MM.1S (cell line): ENCODE data around the gene MBP.

Source experiments
- DNase-seq: peaks from one replicate; pipeline ENCODE4 v3.0.0-alpha.2; 2015
- H2AFZ ChIP-seq: fragments of 300-600 bp; sonication (generic); 2 replicates; pipeline ENCODE4 v1.6.0; 2016; ENCODE audit warnings: antibody characterized with exemption, low read length
- H3F3A ChIP-seq: fragments of 300-600 bp; sonication (generic); 2 replicates; pipeline ENCODE4 v1.6.1; 2016; ENCODE audit warnings: mild to moderate bottlenecking, antibody characterized with exemption, low read length, moderate library complexity, mixed read lengths; ENCODE audit not compliant: insufficient read depth
- H3K27ac ChIP-seq: fragments of 300-600 bp; sonication (generic); 2 replicates; pipeline ENCODE4 v1.5.1; 2016; ENCODE audit warnings: mild to moderate bottlenecking, low read length
- H3K27me3 ChIP-seq: fragments of 300-600 bp; sonication (generic); replicated peaks from 2 replicates; pipeline ENCODE4 v1.6.0; 2016; ENCODE audit warnings: low read length; ENCODE audit not compliant: insufficient read depth
- H3K36me3 ChIP-seq: fragments of 300-600 bp; sonication (generic); replicated peaks from 2 replicates; pipeline ENCODE4 v1.6.1; 2016; ENCODE audit warnings: mild to moderate bottlenecking, low read length, mixed read lengths; ENCODE audit not compliant: insufficient read depth
- H3K4me1 ChIP-seq: fragments of 300-600 bp; sonication (generic); 2 replicates; pipeline ENCODE4 v1.6.1; 2016; ENCODE audit warnings: low read length, mixed read lengths
- H3K4me2 ChIP-seq: fragments of 300-600 bp; sonication (generic); 2 replicates; pipeline ENCODE4 v1.6.0; 2016; ENCODE audit warnings: low read depth, low read length
- H3K4me3 ChIP-seq: fragments of 300-600 bp; sonication (generic); 2 replicates; pipeline ENCODE4 v1.5.1; 2016; ENCODE audit warnings: low read length, mixed read lengths
- H3K79me2 ChIP-seq: fragments of 300-600 bp; sonication (generic); 2 replicates; pipeline ENCODE4 v1.6.1; 2016; ENCODE audit warnings: mixed run types, low read length, mixed read lengths
- H3K9ac ChIP-seq: fragments of 300-600 bp; sonication (generic); 2 replicates; pipeline ENCODE4 v1.6.1; 2016; ENCODE audit warnings: low read length, mixed read lengths
- H3K9me2 ChIP-seq: fragments of 300-600 bp; sonication (generic); replicated peaks from 2 replicates; pipeline ENCODE4 v1.6.1; 2016; ENCODE audit warnings: mild to moderate bottlenecking, low read length, mixed read lengths; ENCODE audit not compliant: insufficient read depth
- H3K9me3 ChIP-seq: fragments of 300-600 bp; sonication (generic); replicated peaks from 2 replicates; pipeline ENCODE4 v1.6.1; 2016; ENCODE audit warnings: mild to moderate bottlenecking, low read length, mixed read lengths; ENCODE audit not compliant: insufficient read depth
- H4K20me1 ChIP-seq: fragments of 300-600 bp; sonication (generic); 2 replicates; pipeline ENCODE4 v1.6.1; 2016; ENCODE audit warnings: mild to moderate bottlenecking, low read length, moderate library complexity, mixed read lengths; ENCODE audit not compliant: insufficient read depth
- EZH2 ChIP-seq: fragments of 300-600 bp; sonication (generic); optimal IDR thresholded peaks from 2 replicates; pipeline ENCODE3; 2017; ENCODE audit warnings: low read depth, mild to moderate bottlenecking, antibody characterized with exemption, low read length, mixed read lengths
- EZH2phosphoT487 ChIP-seq: fragments of 300-600 bp; sonication (generic); IDR thresholded peaks from 2 replicates; pipeline ENCODE4 v1.6.1; 2018; ENCODE audit warnings: antibody characterized with exemption, low read length
- TF ChIP-seq, protein P1 (sequence below): fragments of 300-600 bp; sonication (generic); IDR thresholded peaks from 2 replicates; pipeline ENCODE4 v1.5.1; 2016; ENCODE audit warnings: antibody characterized with exemption, low read length, mixed read lengths

MBP gene

DNA sequence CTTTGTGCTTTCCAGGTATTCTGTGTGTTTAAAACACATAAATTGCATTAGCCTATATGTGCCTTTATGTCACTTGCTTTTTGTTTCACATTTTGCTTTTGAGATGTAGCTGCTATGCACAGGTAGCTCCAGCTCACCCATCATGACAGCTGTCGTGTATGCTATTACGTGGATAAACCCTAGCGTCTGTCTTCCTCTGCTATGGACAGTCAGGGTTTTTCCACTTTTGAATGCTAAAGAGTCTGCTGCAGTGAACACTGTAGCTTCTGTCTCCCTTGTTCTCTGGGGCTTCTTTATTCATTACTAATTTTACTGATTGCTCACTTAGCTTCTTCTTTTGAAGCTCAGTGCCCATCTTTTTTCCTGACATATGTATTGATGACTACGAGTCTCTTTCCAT, 24.7 kb upstream of the MBP start:
- H3K9me2 ChIP-seq, result no peaks in the 10 kb centered on the region
- TF ChIP-seq, protein P1, sequence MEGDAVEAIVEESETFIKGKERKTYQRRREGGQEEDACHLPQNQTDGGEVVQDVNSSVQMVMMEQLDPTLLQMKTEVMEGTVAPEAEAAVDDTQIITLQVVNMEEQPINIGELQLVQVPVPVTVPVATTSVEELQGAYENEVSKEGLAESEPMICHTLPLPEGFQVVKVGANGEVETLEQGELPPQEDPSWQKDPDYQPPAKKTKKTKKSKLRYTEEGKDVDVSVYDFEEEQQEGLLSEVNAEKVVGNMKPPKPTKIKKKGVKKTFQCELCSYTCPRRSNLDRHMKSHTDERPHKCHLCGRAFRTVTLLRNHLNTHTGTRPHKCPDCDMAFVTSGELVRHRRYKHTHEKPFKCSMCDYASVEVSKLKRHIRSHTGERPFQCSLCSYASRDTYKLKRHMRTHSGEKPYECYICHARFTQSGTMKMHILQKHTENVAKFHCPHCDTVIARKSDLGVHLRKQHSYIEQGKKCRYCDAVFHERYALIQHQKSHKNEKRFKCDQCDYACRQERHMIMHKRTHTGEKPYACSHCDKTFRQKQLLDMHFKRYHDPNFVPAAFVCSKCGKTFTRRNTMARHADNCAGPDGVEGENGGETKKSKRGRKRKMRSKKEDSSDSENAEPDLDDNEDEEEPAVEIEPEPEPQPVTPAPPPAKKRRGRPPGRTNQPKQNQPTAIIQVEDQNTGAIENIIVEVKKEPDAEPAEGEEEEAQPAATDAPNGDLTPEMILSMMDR, result no peak
- no peak for TF ChIP-seq EZH2phosphoT487
- H3K4me2 ChIP-seq, result no peak overlapping the region
- no peak overlapping the region for H2AFZ ChIP-seq
- no peak overlapping the region for H3K4me3 ChIP-seq
- H3K9me3 ChIP-seq, result no peaks in the 10 kb centered on the region
- no peaks in the 10 kb centered on the region for H3K4me1 ChIP-seq
- H3K27me3 ChIP-seq, result no peaks in the 10 kb centered on the region
- H3F3A ChIP-seq, result no peaks in the 10 kb centered on the region
- H3K36me3 ChIP-seq, result no peaks in the 10 kb centered on the region
- no peaks in the 10 kb centered on the region for H4K20me1 ChIP-seq
- H3K9ac ChIP-seq, result no peak overlapping the region
- H3K79me2 ChIP-seq, result no peaks in the 10 kb centered on the region
- no peak for DNase-seq
- no peak overlapping the region for H3K27ac ChIP-seq

DNA sequence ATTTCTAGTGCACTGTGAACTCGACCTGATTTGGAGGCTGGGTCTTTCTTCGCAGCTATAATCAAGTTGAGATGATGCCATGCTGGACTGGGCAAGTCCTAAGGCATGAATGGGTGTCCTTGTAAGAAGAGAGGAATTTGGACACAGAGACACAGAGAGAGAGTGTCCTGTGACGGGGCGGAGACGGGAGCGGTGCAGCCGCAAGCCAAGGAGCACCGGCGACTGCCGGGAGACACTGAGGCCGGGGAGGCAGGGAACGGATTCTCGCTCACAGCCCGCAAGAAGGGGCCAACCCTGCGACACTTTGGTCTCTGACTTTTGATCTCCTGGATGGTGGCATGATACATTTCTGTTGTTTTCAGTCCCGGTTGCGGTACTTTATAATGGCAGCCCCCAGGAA, 22.4 kb upstream of the MBP start:
- H2AFZ ChIP-seq, result no peak overlapping the region
- H4K20me1 ChIP-seq, result no peaks in the 10 kb centered on the region
- no peaks in the 10 kb centered on the region for H3K27me3 ChIP-seq
- H3K4me3 ChIP-seq, result no peak overlapping the region
- H3K4me2 ChIP-seq, result no peak overlapping the region
- H3K4me1 ChIP-seq, result no peaks in the 10 kb centered on the region
- no peaks in the 10 kb centered on the region for H3F3A ChIP-seq
- no peak overlapping the region for H3K9ac ChIP-seq
- TF ChIP-seq, protein P1, result no peak
- H3K79me2 ChIP-seq, result no peaks in the 10 kb centered on the region
- DNase-seq, result no peak
- no peak overlapping the region for H3K27ac ChIP-seq
- no peaks in the 10 kb centered on the region for H3K36me3 ChIP-seq
- H3K9me2 ChIP-seq, result no peaks in the 10 kb centered on the region
- no peaks in the 10 kb centered on the region for H3K9me3 ChIP-seq

DNA sequence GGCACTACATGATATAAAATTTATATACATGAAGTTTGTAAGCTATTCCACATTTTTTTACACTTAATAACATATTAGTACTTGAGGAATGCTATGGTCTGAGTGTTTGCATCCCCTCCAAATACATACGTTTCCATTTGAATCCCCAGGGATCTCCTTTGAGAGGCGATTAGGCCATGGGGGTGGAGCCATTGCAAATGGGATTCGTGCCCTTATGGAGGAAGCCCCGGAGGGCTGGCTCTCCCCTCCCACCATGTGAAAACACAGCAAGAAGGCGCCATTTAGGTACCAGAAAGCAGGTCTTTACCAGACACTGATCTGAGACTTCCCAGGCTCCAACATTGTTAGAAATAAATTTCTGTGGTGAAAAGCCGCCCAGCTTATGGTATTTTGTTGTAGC, 20.8 kb upstream of the MBP start:
- H3K79me2 ChIP-seq, result no peaks in the 10 kb centered on the region
- no peaks in the 10 kb centered on the region for H3K36me3 ChIP-seq
- H3K27me3 ChIP-seq, result no peaks in the 10 kb centered on the region
- H3K9me2 ChIP-seq, result no peaks in the 10 kb centered on the region
- H3K4me2 ChIP-seq, result no peak overlapping the region
- no peak for DNase-seq
- no peaks in the 10 kb centered on the region for H3F3A ChIP-seq
- no peak overlapping the region for H3K4me3 ChIP-seq
- no peak overlapping the region for H3K27ac ChIP-seq
- H4K20me1 ChIP-seq, result no peaks in the 10 kb centered on the region
- H3K4me1 ChIP-seq, result no peaks in the 10 kb centered on the region
- no peak overlapping the region for H3K9ac ChIP-seq
- H3K9me3 ChIP-seq, result no peaks in the 10 kb centered on the region
- no peak overlapping the region for H2AFZ ChIP-seq
- no peak for TF ChIP-seq EZH2phosphoT487
- TF ChIP-seq, protein P1, result no peak
- no peak for TF ChIP-seq EZH2
